ENCODE data around the gene EXOSC9. TPM values are rescaled to one million over a fixed set of nuclear protein-coding genes. Genes with fewer than 3 reads are reported as not detected.

Gene EXOSC9
- total and polyA plus RNA-seq, 4 donors = 5.3 to 20.0 (median 10.0) TPM

Other genes with a start within 250 kb of the EXOSC9 start
- 10 to 100 TPM; 82.5 to 91.6 TPM for gene ANXA5, start 104.3 kb upstream of the EXOSC9 start, total RNA-seq
- 100 to 1,000 TPM in 1 of 2 donors, 10 to 100 TPM in 1; 71.0 to 131 TPM for gene ANXA5, start 104.3 kb upstream of the EXOSC9 start, polyA plus RNA-seq
- not detected for gene SMIM43, start 36.2 kb upstream of the EXOSC9 start, total RNA-seq
- gene SMIM43, start 36.2 kb upstream of the EXOSC9 start, polyA plus RNA-seq = not detected
- 10 to 100 TPM in 1 of 2 donors, under 1 TPM in 1; 0.33 to 81.4 TPM for gene CCNA2, start 22.6 kb downstream of the EXOSC9 start, total RNA-seq
- 1 to 10 TPM in 1 of 2 donors, under 1 TPM in 1; 0.76 to 4.0 TPM for gene CCNA2, start 22.6 kb downstream of the EXOSC9 start, polyA plus RNA-seq
- gene BBS7, start 69.2 kb downstream of the EXOSC9 start, total RNA-seq = 1 to 10 TPM; 4.2 to 8.4 TPM
- gene BBS7, start 69.2 kb downstream of the EXOSC9 start, polyA plus RNA-seq = 1 to 10 TPM; 1.8 to 1.9 TPM
- under 1 TPM; 0.08 to 0.33 TPM for gene TRPC3, start 150.7 kb downstream of the EXOSC9 start, total RNA-seq
- gene TRPC3, start 150.7 kb downstream of the EXOSC9 start, polyA plus RNA-seq = under 1 TPM; 0.06 to 0.10 TPM